DND-41 (cell line): ENCODE data around the gene SMAD5.

Experiments
- ATAC-seq: fragments of 200-7000 bp; cut with Tn5 transposase; 3 replicates; pipeline ENCODE4 v1.9.1; 2021; ENCODE audit warnings: low read depth; ENCODE audit not compliant: insufficient read depth
- DNase-seq: peaks from one replicate; pipeline ENCODE4 v3.0.0-alpha.2; 2020
- H2AFZ ChIP-seq: 2 replicates; pipeline ENCODE4 v1.6.0; 2012; ENCODE audit warnings: low read depth, low read length
- H3K27ac ChIP-seq: 2 replicates; pipeline ENCODE4 v1.5.1; 2012; ENCODE audit warnings: low read length, inconsistent platforms
- H3K27me3 ChIP-seq: fragments of 200-600 bp; sonication (generic); 2 replicates; pipeline ENCODE4 v1.6.0; 2012; ENCODE audit warnings: low read length, mild to moderate bottlenecking, inconsistent platforms; ENCODE audit not compliant: insufficient read depth, poor library complexity
- H3K36me3 ChIP-seq: 2 replicates; pipeline ENCODE4 v1.5.1; 2012; ENCODE audit warnings: low read length, inconsistent platforms; ENCODE audit not compliant: insufficient read depth
- H3K4me1 ChIP-seq: 2 replicates; pipeline ENCODE4 v1.5.1; 2012; ENCODE audit warnings: mild to moderate bottlenecking, low read length; ENCODE audit not compliant: insufficient read depth
- H3K4me2 ChIP-seq: 2 replicates; pipeline ENCODE4 v1.6.0; 2012; ENCODE audit warnings: mild to moderate bottlenecking, moderate library complexity, low read length, inconsistent platforms; ENCODE audit not compliant: insufficient read depth
- H3K4me3 ChIP-seq, 2 experiments: fragments of 200-600 bp in 1 of 2; shearing (Covaris generic) in 1 of 2; 2 replicates each; pipeline ENCODE4 v1.5.1; 2012 to 2016; ENCODE audit warnings: inconsistent platforms in 2 of 2, low read length in 2 of 2, mild to moderate bottlenecking in 2 of 2, low read depth in 1 of 2, moderate library complexity in 1 of 2
- H3K79me2 ChIP-seq: 2 replicates; pipeline ENCODE4 v1.6.0; 2012; ENCODE audit warnings: low read length, inconsistent platforms; ENCODE audit not compliant: insufficient read depth
- H3K9ac ChIP-seq: 2 replicates; pipeline ENCODE4 v1.6.0; 2012; ENCODE audit warnings: low read depth, mild to moderate bottlenecking, inconsistent platforms, low read length, moderate library complexity
- H3K9me3 ChIP-seq: 2 replicates; pipeline ENCODE4 v1.5.1; 2012; ENCODE audit warnings: low read length, moderate library complexity, mild to moderate bottlenecking, inconsistent platforms; ENCODE audit not compliant: insufficient read depth, severe bottlenecking
- H4K20me1 ChIP-seq: 2 replicates; pipeline ENCODE4 v1.6.0; 2012; ENCODE audit warnings: low read length; ENCODE audit not compliant: insufficient read depth
- CTCF ChIP-seq: IDR thresholded peaks from 2 replicates; pipeline ENCODE4 v1.5.1; 2012; ENCODE audit warnings: borderline replicate concordance, low read length, moderate library complexity, mild to moderate bottlenecking; ENCODE audit not compliant: poor library complexity, severe bottlenecking; ENCODE audit errors: extremely low read depth
- EZH2 ChIP-seq: IDR thresholded peaks from 3 replicates; pipeline ENCODE4 v1.6.1; 2012; ENCODE audit warnings: borderline replicate concordance, low read depth, mild to moderate bottlenecking, moderate library complexity, low read length, inconsistent platforms; ENCODE audit not compliant: severe bottlenecking

Gene SMAD5

GRCh38 chr5:136182618-136183017 lies 50.0 kb downstream of the SMAD5 start:
- TF ChIP-seq EZH2 (no peak), CTCF (no peak)
- Histone ChIP-seq H3K9ac (no peak overlapping the region), H4K20me1 (no peaks in the 10 kb centered on the region), H3K9me3 (no peaks in the 10 kb centered on the region), H3K27me3 (peaks cover 13% of the 10 kb centered on the region), H3K36me3 (no peaks in the 10 kb centered on the region), H3K4me2 (no peak overlapping the region), H3K4me1 (no peaks in the 10 kb centered on the region), H3K27ac (no peak overlapping the region), H2AFZ (no peak overlapping the region), H3K4me3 (no peak overlapping the region), H3K79me2 (no peaks in the 10 kb centered on the region)
- DNase-seq (no peak), ATAC-seq (no peak)

GRCh38 chr5:136185974-136186665 lies 53.5 kb downstream of the SMAD5 start:
- H3K36me3 ChIP-seq: no peaks in the 10 kb centered on the region
- TF ChIP-seq EZH2 (no peak), CTCF (no peak)

GRCh38 chr5:136186796-136187195 lies 54.2 kb downstream of the SMAD5 start:
- no peaks in the 10 kb centered on the region for H3K4me1 ChIP-seq
- H4K20me1 ChIP-seq: no peaks in the 10 kb centered on the region
- no peak overlapping the region for H3K9ac ChIP-seq
- DNase-seq: no peak
- H3K27me3 ChIP-seq: peaks cover 5% of the 10 kb centered on the region
- H3K27ac ChIP-seq: no peak overlapping the region
- no peaks in the 10 kb centered on the region for H3K9me3 ChIP-seq
- TF ChIP-seq EZH2 (no peak), CTCF (no peak)
- ATAC-seq: no peak
- H3K36me3 ChIP-seq: no peaks in the 10 kb centered on the region
- H3K4me3 ChIP-seq: no peak overlapping the region
- no peak overlapping the region for H3K4me2 ChIP-seq
- H2AFZ ChIP-seq: no peak overlapping the region
- no peaks in the 10 kb centered on the region for H3K79me2 ChIP-seq

More at GRCh38 chr5:136185974-136186665, 53.5 kb downstream of the SMAD5 start:
- Histone ChIP-seq H3K9me3 (no peaks in the 10 kb centered on the region), H3K4me2 (no peak overlapping the region), H3K79me2 (no peaks in the 10 kb centered on the region), H2AFZ (no peak overlapping the region), H3K4me1 (no peaks in the 10 kb centered on the region), H3K27me3 (peaks cover 5% of the 10 kb centered on the region), H3K27ac (no peak overlapping the region), H4K20me1 (no peaks in the 10 kb centered on the region), H3K9ac (no peak overlapping the region), H3K4me3 (no peak overlapping the region)
- ATAC-seq: no peak
- no peak for DNase-seq
